Measurements from ENCODE around the gene SMDT1. TPM values are rescaled to one million over a fixed set of nuclear protein-coding genes. Genes with fewer than 3 reads are reported as not detected.

The SMDT1 gene
- total RNA-seq, 4 donors from 2014 or later, result 14.1 to 61.8 (median 21.5) TPM

DNA sequence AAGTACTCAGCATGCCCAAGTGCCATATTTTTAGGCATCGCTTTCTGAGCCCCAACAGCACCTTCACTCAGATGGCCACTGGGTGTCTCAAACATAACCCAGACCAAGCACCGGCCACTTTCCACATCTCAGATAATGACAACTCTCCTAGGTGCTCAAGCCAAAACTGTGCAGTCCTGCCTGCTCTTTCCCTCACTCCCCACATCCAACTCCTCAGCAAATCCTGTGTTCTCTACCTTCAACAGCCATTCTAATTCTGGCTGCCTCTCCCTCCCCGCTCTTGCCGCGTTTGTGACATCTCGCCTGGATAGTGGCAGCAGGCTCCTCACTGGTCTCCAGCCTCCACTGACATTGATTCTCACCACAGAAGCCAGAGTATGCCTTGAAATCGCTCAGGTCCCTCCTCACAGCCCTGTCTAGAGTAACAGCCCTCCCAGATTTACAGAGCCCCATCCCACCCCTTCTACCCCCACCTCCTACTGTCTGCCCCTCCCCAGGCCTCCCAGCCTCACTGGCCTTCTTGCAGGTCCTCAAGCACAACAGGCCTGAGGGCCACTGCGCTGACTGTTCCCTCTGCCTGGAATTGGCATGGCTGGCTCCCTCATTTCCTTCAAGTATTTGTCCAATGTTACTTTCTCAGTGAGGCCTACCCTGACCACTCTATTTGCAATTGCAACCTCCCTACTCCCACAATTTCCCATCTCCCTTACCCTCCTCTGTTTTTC lies 6.7 kb upstream of the SMDT1 start:
- no peak for TF ChIP-seq CTCF (IDR thresholded peaks at IDR 0.05)
- TF ChIP-seq EP300 (IDR thresholded peaks at IDR 0.05), result no peak
- TF ChIP-seq POLR2A (IDR thresholded peaks at IDR 0.05), result no peak
- no peak for DNase-seq (ENCODE audit: low spot score in 2 of 2)
- peaks cover 0 to 59% (median 31%) of the 10 kb centered on the region in 4 donors for H3K4me1 ChIP-seq
- H3K36me3 ChIP-seq, result peaks cover 0 to 27% (median 0%) of the 10 kb centered on the region in 3 donors
- H3K27me3 ChIP-seq, result no peaks in the 10 kb centered on the region
- WGBS, 2 donors, result 79 to 83% methylated on average over 8 of the region's 8 CpGs
- H3K4me3 ChIP-seq, result no peak overlapping the region
- peak overlapping the region in 1 of 4 donors; percentile 30 for H3K27ac ChIP-seq
- H3K9me3 ChIP-seq, result no peaks in the 10 kb centered on the region

GRCh38 chr22:42073621-42074041 lies 5.9 kb upstream of the SMDT1 start:
- TF ChIP-seq EP300 (IDR thresholded peaks at IDR 0.05) (no peak), CTCF (IDR thresholded peaks at IDR 0.05) (no peak), POLR2A (IDR thresholded peaks at IDR 0.05) (no peak)
- peaks cover 0 to 68% (median 37%) of the 10 kb centered on the region in 4 donors for H3K4me1 ChIP-seq
- peak overlapping the region; percentile 39 to 83 (median 74) for H3K4me3 ChIP-seq
- peaks cover 0 to 20% (median 0%) of the 10 kb centered on the region in 3 donors for H3K36me3 ChIP-seq
- peak overlapping the region; percentile 75 to 93 (median 92) for H3K27ac ChIP-seq
- H3K27me3 ChIP-seq, result no peaks in the 10 kb centered on the region
- no peaks in the 10 kb centered on the region for H3K9me3 ChIP-seq
- DNase-seq (ENCODE audit: low spot score in 2 of 2), result no peak
- 50 to 58% methylated on average over 10 to 14 of the region's 14 CpGs for WGBS, 2 donors

GRCh38 chr22:42074132-42074811 lies 5.2 kb upstream of the SMDT1 start, which contains the start of gene PHETA2:
Gene PHETA2 (plus strand): TSS chr22:42074248. CDS start chr22:42077294, 3,046 bp downstream.
- whole genome bisulfite sequencing, 2 donors, result 0 to 1% methylated on average over 18 to 40 of the region's 55 CpGs
- H3K9me3 ChIP-seq, result no peaks in the 10 kb centered on the region
- peak within 1 kb of the TSS; percentile 39 to 83 (median 74) for H3K4me3 ChIP-seq
- H3K36me3 ChIP-seq, result peaks cover 0 to 20% (median 0%) of the 10 kb centered on the region in 3 donors
- peaks cover 0 to 69% (median 39%) of the 10 kb centered on the region in 4 donors for H3K4me1 ChIP-seq
- DNase-seq (ENCODE audit: low spot score in 2 of 2), result peak in 1 of 2 donors; percentile 37
- no peaks in the 10 kb centered on the region for H3K27me3 ChIP-seq
- peak within 1 kb of the TSS; percentile 75 to 93 (median 92) for H3K27ac ChIP-seq
- TF ChIP-seq POLR2A (IDR thresholded peaks at IDR 0.05), result peak in 1 of 2 donors; percentile 30
- peak; percentile 23 to 72 (median 60) for TF ChIP-seq CTCF (IDR thresholded peaks at IDR 0.05)
- TF ChIP-seq EP300 (IDR thresholded peaks at IDR 0.05), result peak in 1 of 2 donors; percentile 15

GRCh38 chr22:42074846-42075676 lies 4.4 kb upstream of the SMDT1 start:
- no peaks in the 10 kb centered on the region for H3K9me3 ChIP-seq
- H3K4me1 ChIP-seq, result peaks cover 0 to 61% (median 33%) of the 10 kb centered on the region in 4 donors
- H3K4me3 ChIP-seq, result peak overlapping the region; percentile 39 to 83 (median 74)
- DNase-seq (ENCODE audit: low spot score in 2 of 2), result no peak
- 55 to 58% methylated on average over 9 of the region's 9 CpGs for WGBS, 2 donors
- no peaks in the 10 kb centered on the region for H3K27me3 ChIP-seq
- peaks cover 0 to 20% (median 0%) of the 10 kb centered on the region in 3 donors for H3K36me3 ChIP-seq
- H3K27ac ChIP-seq, result peak overlapping the region; percentile 75 to 93 (median 92)
- no peak for TF ChIP-seq POLR2A (IDR thresholded peaks at IDR 0.05)
- peak in 1 of 5 experiments; percentile 6 for TF ChIP-seq CTCF (IDR thresholded peaks at IDR 0.05)
- TF ChIP-seq EP300 (IDR thresholded peaks at IDR 0.05), result no peak

Measured in tibial nerve (tissue), 4 donors.